ENCODE results near the gene MEF2D. TPM values are rescaled to one million over a fixed set of nuclear protein-coding genes. Genes with fewer than 3 reads are reported as not detected.

The MEF2D gene
- total RNA-seq, 1 experiment from 2014 or later = 18.7 TPM

GRCh38 chr1:156505679-156506298 is 5.2 kb upstream of the MEF2D start:
- Histone ChIP-seq H3K27me3 (ENCODE audit: insufficient read depth, low read length) (no peaks in the 10 kb centered on the region), H3K23ac (ENCODE audit: insufficient read length, low read depth, low read length) (no peak overlapping the region), H2AK5ac (ENCODE audit: insufficient read length, low read length) (no peak overlapping the region), H3K18ac (ENCODE audit: insufficient read length, low read depth, low read length) (peak overlapping the region; percentile 41), H3K23me2 (ENCODE audit: insufficient read length, low read depth, low read length, poor library complexity, severe bottlenecking) (peaks cover 4% of the 10 kb centered on the region), H3K79me1 (ENCODE audit: insufficient read depth, low read depth, low read length, poor library complexity, severe bottlenecking) (no peaks in the 10 kb centered on the region), H3T11ph (ENCODE audit: low read length) (no peak overlapping the region), H4K5ac (ENCODE audit: insufficient read length, low read depth, low read length) (no peak overlapping the region), H2AFZ (ENCODE audit: low read length) (no peak overlapping the region), H2BK12ac (ENCODE audit: insufficient read length, low read depth, low read length) (no peak overlapping the region), H2BK15ac (ENCODE audit: low read depth, low read length) (no peak overlapping the region), H4K91ac (ENCODE audit: insufficient read length, low read depth, low read length) (no peak overlapping the region), H3K4ac (ENCODE audit: low read depth, low read length) (no peak overlapping the region), H3K4me1 (ENCODE audit: insufficient read depth, low read length) (peaks cover 15% of the 10 kb centered on the region), H2BK5ac (ENCODE audit: insufficient read length, low read length) (no peak overlapping the region), H2BK20ac (ENCODE audit: low read depth, low read length, poor library complexity, severe bottlenecking) (no peak overlapping the region), H3K14ac (ENCODE audit: insufficient read depth, low read length) (no peak overlapping the region), H4K20me1 (ENCODE audit: control insufficient read depth, insufficient read depth, insufficient read length) (no peaks in the 10 kb centered on the region), H2BK120ac (ENCODE audit: low read depth, low read length, poor library complexity, severe bottlenecking) (no peak overlapping the region), H3K79me2 (ENCODE audit: insufficient read depth, low read length) (no peaks in the 10 kb centered on the region), H3K27ac (ENCODE audit: insufficient read length, low read depth, low read length) (no peak overlapping the region), H4K8ac (replicated peaks; ENCODE audit: insufficient read length, low read depth, low read length) (no peak overlapping the region), H3K9ac (ENCODE audit: extremely low read depth, insufficient read length, low read length) (no peak overlapping the region), H3K9me3 (ENCODE audit: control insufficient read depth, low read depth, low read length) (no peaks in the 10 kb centered on the region), H3K56ac (ENCODE audit: insufficient read length, low read depth, low read length) (no peak overlapping the region), H3K4me2 (ENCODE audit: insufficient read depth, insufficient read length, low read length) (no peak overlapping the region)
- peak overlapping the region; percentile 62 to 78 for H3K4me3 Mint-ChIP-seq
- no peaks in the 10 kb centered on the region for H3K36me3 Mint-ChIP-seq (ENCODE audit: insufficient read depth in 1 of 3, low read depth in 3 of 3)
- DNase-seq = no peak
- TF ChIP-seq CTCF (conservative IDR thresholded peaks at IDR 0.05) = no peak
- peaks cover 49 to 72% of the 10 kb centered on the region in 2 experiments for H3K4me1 Mint-ChIP-seq
- H3K9me3 Mint-ChIP-seq = no peaks in the 10 kb centered on the region
- H3K27me3 Mint-ChIP-seq (ENCODE audit: low read depth) = peaks cover 12% of the 10 kb centered on the region
- no CpG with 5 or more reads among the region's 21 CpGs for WGBS (ENCODE audit: extremely low coverage, insufficient read length, low lambda C conversion rate)
- H3K27ac Mint-ChIP-seq = peak overlapping the region; percentile 92 to 99 (median 98); a peak in 5 of 7 replicates
